GM23338 (cell line): ENCODE measurements around the gene DIO1. TPM values are rescaled to one million over a fixed set of nuclear protein-coding genes. Genes with fewer than 3 reads are reported as not detected.
A peak's percentile ranks its signal among the peaks of the same experiment; 100 is the strongest.

Source experiments
- ATAC-seq: fragments of 200-7000 bp; cut with Tn5 transposase; 3 replicates; pipeline ENCODE4 v1.9.1; 2020
- DNase-seq: peaks from one replicate; pipeline ENCODE4 v3.0.0-alpha.2; 2015; ENCODE audit warnings: low spot score
- H2AFZ ChIP-seq: fragments of 200-600 bp; sonication (generic); 2 replicates; pipeline ENCODE4 v1.8.0; 2016; ENCODE audit warnings: antibody characterized with exemption, mild to moderate bottlenecking, moderate library complexity
- H3F3A ChIP-seq: fragments of 200-600 bp; sonication (generic); replicated peaks from 2 replicates; pipeline ENCODE4 v1.8.0; 2017; ENCODE audit warnings: antibody characterized with exemption, mixed run types, low read depth
- H3K27ac ChIP-seq: fragments of 200-600 bp; sonication (generic); 2 replicates; pipeline ENCODE4 v1.6.1; 2016; ENCODE audit warnings: low read depth
- H3K27me3 ChIP-seq: fragments of 200-600 bp; sonication (generic); 2 replicates; pipeline ENCODE4 v1.8.0; 2016; ENCODE audit warnings: mild to moderate bottlenecking, mixed run types, moderate library complexity; ENCODE audit not compliant: insufficient read depth
- H3K36me3 ChIP-seq: fragments of 200-600 bp; sonication (generic); 2 replicates; pipeline ENCODE4 v1.8.0; 2016; ENCODE audit warnings: mild to moderate bottlenecking; ENCODE audit not compliant: insufficient read depth
- H3K4me1 ChIP-seq: fragments of 200-600 bp; sonication (generic); 2 replicates; pipeline ENCODE4 v1.8.0; 2016; ENCODE audit warnings: mild to moderate bottlenecking, moderate library complexity; ENCODE audit not compliant: insufficient read depth
- H3K4me2 ChIP-seq: fragments of 200-600 bp; sonication (generic); 2 replicates; pipeline ENCODE4 v1.7.1; 2017; ENCODE audit warnings: mixed run types
- H3K4me3 ChIP-seq: fragments of 200-600 bp; sonication (generic); 2 replicates; pipeline ENCODE4 v1.6.1; 2016; ENCODE audit warnings: mixed run types
- H3K79me2 ChIP-seq: fragments of 200-600 bp; sonication (generic); replicated peaks from 2 replicates; pipeline ENCODE4 v1.8.0; 2017; ENCODE audit warnings: mild to moderate bottlenecking; ENCODE audit not compliant: insufficient read depth
- H3K9me2 ChIP-seq: fragments of 200-600 bp; sonication (generic); 2 replicates; pipeline ENCODE4 v1.8.0; 2017; ENCODE audit not compliant: insufficient read depth
- H4K20me1 ChIP-seq: fragments of 200-600 bp; sonication (generic); replicated peaks from 2 replicates; pipeline ENCODE4 v1.8.0; 2017; ENCODE audit warnings: mild to moderate bottlenecking; ENCODE audit not compliant: insufficient read depth
- H3K27ac Mint-ChIP-seq: 2 replicates; pipeline ENCODE4 v1.8.0; 2020; ENCODE audit warnings: inconsistent platforms, mild to moderate bottlenecking, moderate library complexity, mixed read lengths
- H3K27me3 Mint-ChIP-seq: 3 replicates; pipeline ENCODE4 v1.8.0; 2022; ENCODE audit warnings: low read depth, mild to moderate bottlenecking, moderate library complexity, mixed read lengths, inconsistent platforms; ENCODE audit not compliant: insufficient read depth, poor library complexity
- H3K36me3 Mint-ChIP-seq: 3 replicates; pipeline ENCODE4 v1.8.0; 2021; ENCODE audit warnings: low read depth, mild to moderate bottlenecking, inconsistent platforms, moderate library complexity, mixed read lengths
- H3K4me1 Mint-ChIP-seq: 3 replicates; pipeline ENCODE4 v1.8.0; 2020; ENCODE audit warnings: mild to moderate bottlenecking, inconsistent platforms, mixed read lengths
- H3K4me3 Mint-ChIP-seq: 3 replicates; pipeline ENCODE4 v1.8.0; 2021; ENCODE audit warnings: moderate library complexity, mild to moderate bottlenecking, inconsistent platforms, mixed read lengths
- H3K9me3 Mint-ChIP-seq: 3 replicates; pipeline ENCODE4 v1.8.0; 2020; ENCODE audit warnings: moderate library complexity, mild to moderate bottlenecking, inconsistent platforms, mixed read lengths
- CREB1 ChIP-seq: fragments of 250-450 bp; sonication (Bioruptor Pico); IDR thresholded peaks from 2 replicates; pipeline ENCODE4 v1.5.0; 2020; ENCODE audit warnings: low read depth, mild to moderate bottlenecking, moderate library complexity
- EZH2 ChIP-seq: fragments of 200-600 bp; sonication (generic); IDR thresholded peaks from one replicate; pipeline ENCODE4 v1.8.0; 2017; ENCODE audit warnings: antibody characterized with exemption, mild to moderate bottlenecking, low read depth; ENCODE audit not compliant: unreplicated experiment
- JUNB ChIP-seq: IDR thresholded peaks from one replicate; pipeline ENCODE4 v1.6.1; 2016; ENCODE audit warnings: antibody characterized with exemption; ENCODE audit not compliant: unreplicated experiment
- NANOG ChIP-seq: IDR thresholded peaks from 2 replicates; pipeline ENCODE4 v1.6.1; 2016; ENCODE audit warnings: antibody characterized with exemption, borderline replicate concordance
- POLR2AphosphoS5 ChIP-seq: IDR thresholded peaks from 2 replicates; pipeline ENCODE4 v1.6.1; 2016; ENCODE audit warnings: antibody characterized with exemption, low read depth
- STAT1 ChIP-seq: IDR thresholded peaks from one replicate; pipeline ENCODE4 v1.6.1; 2016; ENCODE audit warnings: antibody characterized with exemption; ENCODE audit not compliant: unreplicated experiment
- ZNF114 ChIP-seq: fragments of 250-450 bp; sonication (Bioruptor Pico); IDR thresholded peaks from 2 replicates; pipeline ENCODE4 v1.5.0; 2020; ENCODE audit warnings: mild to moderate bottlenecking, moderate library complexity
- ZNF331 ChIP-seq: fragments of 250-450 bp; sonication (Bioruptor Pico); IDR thresholded peaks from 2 replicates; pipeline ENCODE4 v1.5.0; 2020; ENCODE audit warnings: low read depth, mild to moderate bottlenecking, moderate library complexity
- polyA plus RNA-seq: library from polyadenylated mRNA; unstranded; fragments of >200 nt; fragmentation: Nextera tagmentation; extraction: Ambion mirVana; gene quantifications from 2 replicates; pipeline ENCODE4 v1.2.1, GENCODE V29; 2016
- total RNA-seq: library from RNA; depleted of rRNA; stranded (reverse); fragments of >200 nt; shearing (Covaris generic); gene quantifications from 2 replicates; pipeline ENCODE4 v1.2.3, GENCODE V29; 2014
- TF ChIP-seq, protein P1 (sequence below): IDR thresholded peaks from one replicate; pipeline ENCODE4 v1.6.1; 2018; ENCODE audit warnings: antibody characterized with exemption; ENCODE audit not compliant: unreplicated experiment
- TF ChIP-seq, protein P2 (sequence below): fragments of 250-450 bp; sonication (Bioruptor Pico); IDR thresholded peaks from 2 replicates; pipeline ENCODE4 v1.5.0; 2020; ENCODE audit warnings: mild to moderate bottlenecking, moderate library complexity

DIO1 gene
- total and polyA plus RNA-seq, 2 experiments from 2014 or later: 0.27 TPM; not detected in 1

DNA sequence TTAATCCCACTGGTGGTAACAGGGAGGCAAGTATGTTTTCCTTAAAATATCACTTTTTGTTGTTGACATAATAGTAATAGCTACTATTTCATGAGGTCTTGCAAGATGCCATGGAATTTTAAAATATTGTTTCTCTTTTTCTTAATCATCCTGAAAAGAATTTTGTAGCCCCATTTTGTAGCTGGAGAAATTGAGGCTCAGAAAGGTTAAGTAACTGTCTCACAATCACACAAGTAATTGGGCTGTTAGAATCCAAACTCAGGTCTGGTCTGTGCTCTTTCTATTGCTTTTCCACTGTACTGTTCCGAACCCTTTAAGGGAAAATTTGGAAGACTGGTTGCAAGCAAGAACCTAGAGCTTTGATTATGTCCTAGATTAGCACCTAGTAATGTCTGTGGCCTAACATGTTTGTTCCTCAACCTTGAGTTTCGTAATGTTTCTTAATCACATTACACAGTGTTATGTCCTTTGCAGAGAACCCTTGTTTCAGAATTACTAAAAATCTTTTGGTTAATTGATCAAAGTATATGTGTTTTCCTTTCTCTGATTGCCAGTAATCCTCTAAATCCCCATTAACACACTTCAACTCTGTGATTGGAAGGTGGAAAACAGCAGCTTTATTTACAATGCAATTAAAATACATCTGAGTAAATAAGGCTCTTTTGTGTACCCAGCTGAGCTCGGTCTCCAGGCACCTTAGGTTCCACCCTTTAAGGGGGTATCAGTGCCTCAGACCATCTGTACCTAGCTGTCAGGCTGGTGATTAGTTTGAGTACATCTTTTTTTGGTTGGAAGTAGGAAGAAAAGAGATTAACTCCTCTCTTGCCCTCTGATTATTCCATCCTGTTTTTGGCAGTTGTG lies 62.6 kb downstream of the DIO1 start:
- ATAC-seq (peak; percentile 28; the same call in 2 of the 3 replicates), DNase-seq (no peak)
- Mint-ChIP-seq H3K27me3 (no peaks in the 10 kb centered on the region), H3K9me3 (no peaks in the 10 kb centered on the region), H3K27ac (no peak overlapping the region), H3K36me3 (peaks cover 52% of the 10 kb centered on the region), H3K4me1 (peaks cover 19% of the 10 kb centered on the region), H3K4me3 (no peak overlapping the region)
- TF ChIP-seq JUNB (no peak), EZH2 (no peak), POLR2AphosphoS5 (no peak), CREB1 (CRISPR knock-in tag) (no peak), NANOG (no peak), ZNF114 (CRISPR knock-in tag) (no peak), STAT1 (no peak)
- 0 out of 2 replicates have a peak, but pooled peaks cover 2% of the 10 kb centered on the region for H3F3A ChIP-seq
- H3K27ac ChIP-seq: peak overlapping the region; percentile 39
- peaks cover 12% of the 10 kb centered on the region for H3K79me2 ChIP-seq
- no peak overlapping the region for H2AFZ ChIP-seq
- no peaks in the 10 kb centered on the region for H3K27me3 ChIP-seq
- H3K36me3 ChIP-seq: peaks cover 24% of the 10 kb centered on the region; the same call in 1 of the 2 replicates
- H3K4me1 ChIP-seq: peaks cover 24% of the 10 kb centered on the region
- H3K4me3 ChIP-seq: no peak overlapping the region
- no peaks in the 10 kb centered on the region; the same call in 1 of the 2 replicates for H4K20me1 ChIP-seq
- H3K4me2 ChIP-seq: no peak overlapping the region
- no peaks in the 10 kb centered on the region for H3K9me2 ChIP-seq

DNA sequence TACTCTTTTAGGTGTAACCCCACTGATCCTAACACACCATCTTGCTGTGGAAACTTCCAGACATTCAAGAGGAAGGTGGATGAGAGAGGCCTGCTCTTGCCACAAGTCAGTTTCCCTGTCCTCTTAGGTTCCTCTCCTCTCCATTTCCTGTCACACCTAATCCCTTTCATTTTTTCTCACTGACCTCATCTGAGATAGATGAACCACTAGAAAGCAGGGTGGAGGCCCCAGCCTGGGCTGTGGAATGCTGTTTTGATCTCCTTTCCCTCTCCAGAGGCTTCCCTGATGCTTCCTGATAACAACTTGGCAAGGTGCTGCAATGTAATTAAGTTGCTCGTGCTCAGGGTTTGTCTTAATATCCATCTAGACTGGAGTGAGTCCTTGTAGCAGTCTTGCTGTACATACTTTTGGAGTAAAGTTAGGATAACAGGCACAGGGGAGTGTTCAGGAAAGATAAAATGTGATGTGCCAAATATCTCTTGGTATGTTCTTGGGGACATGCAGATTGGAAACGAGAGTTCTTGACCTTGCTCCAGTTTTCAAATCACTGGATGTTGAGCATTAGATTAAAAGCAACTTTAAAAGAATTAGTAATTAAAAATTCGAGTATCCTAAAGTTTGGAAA lies 63.3 kb downstream of the DIO1 start:
- Histone ChIP-seq H3K27ac (peak overlapping the region; percentile 39), H3K4me2 (0 out of 2 replicates have a peak overlapping the region, but pooled peaks have one; percentile 35), H3K9me2 (no peaks in the 10 kb centered on the region), H3F3A (0 out of 2 replicates have a peak, but pooled peaks cover 2% of the 10 kb centered on the region), H4K20me1 (no peaks in the 10 kb centered on the region; the same call in 1 of the 2 replicates), H3K4me1 (peaks cover 20% of the 10 kb centered on the region), H3K36me3 (peaks cover 22% of the 10 kb centered on the region), H3K79me2 (peaks cover 12% of the 10 kb centered on the region), H3K27me3 (no peaks in the 10 kb centered on the region), H2AFZ (no peak overlapping the region), H3K4me3 (no peak overlapping the region)
- H3K4me3 Mint-ChIP-seq: no peak overlapping the region
- DNase-seq (peak; percentile 22), ATAC-seq (peak; percentile 50)
- H3K27ac Mint-ChIP-seq: peak overlapping the region; percentile 38
- H3K9me3 Mint-ChIP-seq: no peaks in the 10 kb centered on the region
- H3K27me3 Mint-ChIP-seq: no peaks in the 10 kb centered on the region
- peaks cover 17% of the 10 kb centered on the region for H3K4me1 Mint-ChIP-seq
- H3K36me3 Mint-ChIP-seq: peaks cover 53% of the 10 kb centered on the region
- TF ChIP-seq ZNF331 (CRISPR knock-in tag) (no peak), JUNB (no peak), STAT1 (no peak), CREB1 (CRISPR knock-in tag) (no peak), EZH2 (no peak)
- TF ChIP-seq, protein P1, sequence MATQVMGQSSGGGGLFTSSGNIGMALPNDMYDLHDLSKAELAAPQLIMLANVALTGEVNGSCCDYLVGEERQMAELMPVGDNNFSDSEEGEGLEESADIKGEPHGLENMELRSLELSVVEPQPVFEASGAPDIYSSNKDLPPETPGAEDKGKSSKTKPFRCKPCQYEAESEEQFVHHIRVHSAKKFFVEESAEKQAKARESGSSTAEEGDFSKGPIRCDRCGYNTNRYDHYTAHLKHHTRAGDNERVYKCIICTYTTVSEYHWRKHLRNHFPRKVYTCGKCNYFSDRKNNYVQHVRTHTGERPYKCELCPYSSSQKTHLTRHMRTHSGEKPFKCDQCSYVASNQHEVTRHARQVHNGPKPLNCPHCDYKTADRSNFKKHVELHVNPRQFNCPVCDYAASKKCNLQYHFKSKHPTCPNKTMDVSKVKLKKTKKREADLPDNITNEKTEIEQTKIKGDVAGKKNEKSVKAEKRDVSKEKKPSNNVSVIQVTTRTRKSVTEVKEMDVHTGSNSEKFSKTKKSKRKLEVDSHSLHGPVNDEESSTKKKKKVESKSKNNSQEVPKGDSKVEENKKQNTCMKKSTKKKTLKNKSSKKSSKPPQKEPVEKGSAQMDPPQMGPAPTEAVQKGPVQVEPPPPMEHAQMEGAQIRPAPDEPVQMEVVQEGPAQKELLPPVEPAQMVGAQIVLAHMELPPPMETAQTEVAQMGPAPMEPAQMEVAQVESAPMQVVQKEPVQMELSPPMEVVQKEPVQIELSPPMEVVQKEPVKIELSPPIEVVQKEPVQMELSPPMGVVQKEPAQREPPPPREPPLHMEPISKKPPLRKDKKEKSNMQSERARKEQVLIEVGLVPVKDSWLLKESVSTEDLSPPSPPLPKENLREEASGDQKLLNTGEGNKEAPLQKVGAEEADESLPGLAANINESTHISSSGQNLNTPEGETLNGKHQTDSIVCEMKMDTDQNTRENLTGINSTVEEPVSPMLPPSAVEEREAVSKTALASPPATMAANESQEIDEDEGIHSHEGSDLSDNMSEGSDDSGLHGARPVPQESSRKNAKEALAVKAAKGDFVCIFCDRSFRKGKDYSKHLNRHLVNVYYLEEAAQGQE: no peak
- TF ChIP-seq, protein P2, sequence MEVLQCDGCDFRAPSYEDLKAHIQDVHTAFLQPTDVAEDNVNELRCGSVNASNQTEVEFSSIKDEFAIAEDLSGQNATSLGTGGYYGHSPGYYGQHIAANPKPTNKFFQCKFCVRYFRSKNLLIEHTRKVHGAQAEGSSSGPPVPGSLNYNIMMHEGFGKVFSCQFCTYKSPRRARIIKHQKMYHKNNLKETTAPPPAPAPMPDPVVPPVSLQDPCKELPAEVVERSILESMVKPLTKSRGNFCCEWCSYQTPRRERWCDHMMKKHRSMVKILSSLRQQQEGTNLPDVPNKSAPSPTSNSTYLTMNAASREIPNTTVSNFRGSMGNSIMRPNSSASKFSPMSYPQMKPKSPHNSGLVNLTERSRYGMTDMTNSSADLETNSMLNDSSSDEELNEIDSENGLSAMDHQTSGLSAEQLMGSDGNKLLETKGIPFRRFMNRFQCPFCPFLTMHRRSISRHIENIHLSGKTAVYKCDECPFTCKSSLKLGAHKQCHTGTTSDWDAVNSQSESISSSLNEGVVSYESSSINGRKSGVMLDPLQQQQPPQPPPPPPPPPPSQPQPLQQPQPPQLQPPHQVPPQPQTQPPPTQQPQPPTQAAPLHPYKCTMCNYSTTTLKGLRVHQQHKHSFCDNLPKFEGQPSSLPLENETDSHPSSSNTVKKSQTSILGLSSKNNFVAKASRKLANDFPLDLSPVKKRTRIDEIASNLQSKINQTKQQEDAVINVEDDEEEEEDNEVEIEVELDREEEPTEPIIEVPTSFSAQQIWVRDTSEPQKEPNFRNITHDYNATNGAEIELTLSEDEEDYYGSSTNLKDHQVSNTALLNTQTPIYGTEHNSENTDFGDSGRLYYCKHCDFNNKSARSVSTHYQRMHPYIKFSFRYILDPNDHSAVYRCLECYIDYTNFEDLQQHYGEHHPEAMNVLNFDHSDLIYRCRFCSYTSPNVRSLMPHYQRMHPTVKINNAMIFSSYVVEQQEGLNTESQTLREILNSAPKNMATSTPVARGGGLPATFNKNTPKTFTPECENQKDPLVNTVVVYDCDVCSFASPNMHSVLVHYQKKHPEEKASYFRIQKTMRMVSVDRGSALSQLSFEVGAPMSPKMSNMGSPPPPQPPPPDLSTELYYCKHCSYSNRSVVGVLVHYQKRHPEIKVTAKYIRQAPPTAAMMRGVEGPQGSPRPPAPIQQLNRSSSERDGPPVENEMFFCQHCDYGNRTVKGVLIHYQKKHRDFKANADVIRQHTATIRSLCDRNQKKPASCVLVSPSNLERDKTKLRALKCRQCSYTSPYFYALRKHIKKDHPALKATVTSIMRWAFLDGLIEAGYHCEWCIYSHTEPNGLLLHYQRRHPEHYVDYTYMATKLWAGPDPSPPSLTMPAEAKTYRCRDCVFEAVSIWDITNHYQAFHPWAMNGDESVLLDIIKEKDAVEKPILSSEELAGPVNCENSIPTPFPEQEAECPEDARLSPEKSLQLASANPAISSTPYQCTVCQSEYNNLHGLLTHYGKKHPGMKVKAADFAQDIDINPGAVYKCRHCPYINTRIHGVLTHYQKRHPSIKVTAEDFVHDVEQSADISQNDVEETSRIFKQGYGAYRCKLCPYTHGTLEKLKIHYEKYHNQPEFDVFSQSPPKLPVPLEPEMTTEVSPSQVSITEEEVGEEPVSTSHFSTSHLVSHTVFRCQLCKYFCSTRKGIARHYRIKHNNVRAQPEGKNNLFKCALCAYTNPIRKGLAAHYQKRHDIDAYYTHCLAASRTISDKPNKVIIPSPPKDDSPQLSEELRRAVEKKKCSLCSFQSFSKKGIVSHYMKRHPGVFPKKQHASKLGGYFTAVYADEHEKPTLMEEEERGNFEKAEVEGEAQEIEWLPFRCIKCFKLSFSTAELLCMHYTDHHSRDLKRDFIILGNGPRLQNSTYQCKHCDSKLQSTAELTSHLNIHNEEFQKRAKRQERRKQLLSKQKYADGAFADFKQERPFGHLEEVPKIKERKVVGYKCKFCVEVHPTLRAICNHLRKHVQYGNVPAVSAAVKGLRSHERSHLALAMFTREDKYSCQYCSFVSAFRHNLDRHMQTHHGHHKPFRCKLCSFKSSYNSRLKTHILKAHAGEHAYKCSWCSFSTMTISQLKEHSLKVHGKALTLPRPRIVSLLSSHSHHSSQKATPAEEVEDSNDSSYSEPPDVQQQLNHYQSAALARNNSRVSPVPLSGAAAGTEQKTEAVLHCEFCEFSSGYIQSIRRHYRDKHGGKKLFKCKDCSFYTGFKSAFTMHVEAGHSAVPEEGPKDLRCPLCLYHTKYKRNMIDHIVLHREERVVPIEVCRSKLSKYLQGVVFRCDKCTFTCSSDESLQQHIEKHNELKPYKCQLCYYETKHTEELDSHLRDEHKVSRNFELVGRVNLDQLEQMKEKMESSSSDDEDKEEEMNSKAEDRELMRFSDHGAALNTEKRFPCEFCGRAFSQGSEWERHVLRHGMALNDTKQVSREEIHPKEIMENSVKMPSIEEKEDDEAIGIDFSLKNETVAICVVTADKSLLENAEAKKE (CRISPR knock-in tag): no peak
